GM19351 (cell line): ENCODE data around the gene CIROP.
A peak's percentile ranks its signal among the peaks of the same experiment; 100 is the strongest.
"Not testable (repeated sequence)": the region's sequence is repeated elsewhere in the genome, so short reads cannot be mapped to it uniquely, and the experiment has no call there.

ENCODE experiments used
- ATAC-seq: cut with Tn5 transposase; IDR thresholded peaks from one replicate; pipeline ENCODE4 v1.9.1; 2021; ENCODE audit warnings: mild to moderate bottlenecking, moderate library complexity; ENCODE audit not compliant: unreplicated experiment

CIROP gene

DNA sequence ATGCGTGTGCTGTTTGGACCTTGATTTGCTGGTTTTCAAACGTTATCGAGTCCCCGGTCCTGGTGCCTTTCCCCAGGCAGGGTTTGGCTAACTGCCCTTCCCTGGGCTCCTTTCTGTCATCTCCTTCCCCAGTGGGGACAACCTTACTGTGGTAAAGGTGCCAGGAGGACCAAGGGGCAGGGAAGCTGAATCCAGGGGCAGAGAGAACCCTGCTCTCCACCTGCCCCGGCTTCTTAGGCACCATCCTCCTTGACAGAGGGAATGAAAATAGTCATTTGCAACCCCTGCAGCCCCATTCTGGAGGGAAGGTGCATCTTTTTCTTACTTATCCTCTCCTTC, 9.3 kb upstream of the CIROP start:
- ATAC-seq = no peak

DNA sequence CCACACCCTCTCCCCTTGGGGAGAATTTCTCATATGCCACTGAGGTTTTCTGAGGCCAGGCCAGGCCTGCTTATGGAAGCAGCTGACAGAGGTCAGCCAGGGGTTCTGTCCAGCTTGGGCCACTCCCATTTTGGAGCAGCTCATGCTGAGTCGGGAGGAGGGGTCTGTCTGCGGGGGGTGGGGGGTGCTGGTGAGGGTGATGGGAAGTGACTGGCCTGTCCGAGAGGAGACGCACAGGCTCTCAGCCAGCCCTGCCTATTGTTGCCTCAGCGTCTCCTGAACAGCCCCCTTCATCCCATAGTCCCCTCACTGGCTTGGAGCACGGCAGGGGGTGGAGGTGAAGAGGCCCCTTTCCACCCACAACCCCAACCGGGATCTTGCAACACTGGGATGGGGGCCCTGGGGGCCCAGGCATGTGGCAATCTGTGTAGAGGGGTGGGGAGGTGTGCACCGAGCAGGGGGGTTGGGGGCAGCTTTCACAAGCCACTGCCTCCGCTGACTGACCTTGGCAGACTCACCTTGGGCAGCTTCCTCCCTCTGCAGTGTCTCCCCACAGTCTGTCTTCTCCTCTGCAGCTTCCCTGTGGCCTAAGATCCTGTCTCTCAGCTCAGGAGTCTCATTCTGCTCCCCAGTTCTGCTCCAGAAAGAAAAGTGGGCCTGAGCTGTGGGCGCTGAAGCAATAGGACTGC, 8.8 kb upstream of the CIROP start:
- ATAC-seq = no peak

DNA sequence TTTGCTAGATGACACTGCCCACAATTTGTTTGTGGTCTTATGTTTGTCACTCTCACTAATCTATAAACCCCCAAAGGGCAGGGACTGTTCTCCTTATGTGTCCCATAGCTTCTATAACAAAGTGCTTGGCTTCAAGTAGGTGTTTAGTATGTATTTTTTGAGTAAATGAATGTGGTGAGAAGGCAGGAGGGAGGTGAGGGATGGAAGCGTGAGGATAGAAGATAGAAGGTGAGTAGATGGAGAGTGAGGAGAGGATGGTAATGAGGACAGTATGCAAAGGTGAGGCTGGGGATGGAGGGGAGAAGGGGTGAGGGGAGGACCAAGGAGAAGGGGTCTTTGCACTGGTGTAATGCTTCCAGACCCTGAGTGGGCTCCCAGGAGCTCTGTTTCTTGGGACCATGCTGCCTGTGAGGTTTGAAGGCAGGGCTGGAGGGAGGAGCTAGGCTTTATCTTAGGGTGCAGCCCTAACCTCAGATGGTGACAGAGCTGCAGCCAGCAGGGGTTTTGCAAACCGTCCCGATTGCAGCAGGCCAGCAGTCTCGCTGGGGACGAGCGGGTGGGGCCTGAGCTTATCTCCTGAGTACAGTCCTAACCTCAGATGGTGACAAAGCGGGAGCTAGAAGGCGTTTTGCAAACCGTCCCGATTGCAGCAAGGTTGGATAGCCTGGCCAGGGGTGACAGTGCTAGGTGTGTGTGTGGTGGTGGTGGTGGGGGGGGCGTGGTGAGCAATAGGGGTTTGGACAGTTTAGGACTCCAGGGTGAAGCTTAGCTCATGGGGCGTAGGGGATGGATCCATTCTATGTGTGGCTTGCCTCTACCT, 7.8 kb upstream of the CIROP start:
- no peak for ATAC-seq

DNA sequence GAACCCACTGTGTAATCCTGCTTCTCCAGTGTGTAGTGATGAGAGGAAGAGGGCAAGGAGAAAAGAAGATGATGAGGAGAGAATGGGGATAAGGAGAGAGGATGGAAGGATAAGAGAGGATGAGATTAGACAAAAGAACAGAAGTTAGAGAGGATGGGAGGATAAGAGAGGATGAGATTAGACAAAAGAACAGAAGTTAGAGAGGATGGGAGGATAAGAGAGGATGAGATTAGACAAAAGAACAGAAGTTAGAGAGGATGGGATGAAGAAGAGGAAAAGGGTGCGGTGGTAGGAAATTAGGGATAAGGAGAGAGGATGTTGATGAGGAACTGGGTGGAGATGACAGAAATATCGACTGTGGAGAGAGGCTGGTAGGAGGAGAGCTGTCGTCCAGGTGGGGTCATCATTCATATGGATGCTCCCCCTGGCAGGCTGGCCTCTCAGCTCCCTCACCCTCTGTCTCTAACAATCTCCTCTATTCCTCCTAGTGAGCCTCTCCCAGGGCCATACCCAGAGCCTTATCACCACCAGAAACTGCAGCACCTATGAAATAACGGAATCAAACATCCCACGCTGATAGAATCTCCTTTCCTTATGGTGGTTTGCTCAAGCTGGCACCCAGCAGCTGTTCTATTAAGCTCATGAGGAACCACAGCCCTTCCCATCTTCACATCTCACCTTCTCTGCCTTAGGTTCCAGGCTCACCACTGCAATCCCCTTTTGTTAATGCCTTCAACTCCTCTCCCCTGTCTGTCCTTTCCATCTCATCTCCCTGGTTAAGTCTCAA, 6.0 kb upstream of the CIROP start:
- ATAC-seq = no peak

DNA sequence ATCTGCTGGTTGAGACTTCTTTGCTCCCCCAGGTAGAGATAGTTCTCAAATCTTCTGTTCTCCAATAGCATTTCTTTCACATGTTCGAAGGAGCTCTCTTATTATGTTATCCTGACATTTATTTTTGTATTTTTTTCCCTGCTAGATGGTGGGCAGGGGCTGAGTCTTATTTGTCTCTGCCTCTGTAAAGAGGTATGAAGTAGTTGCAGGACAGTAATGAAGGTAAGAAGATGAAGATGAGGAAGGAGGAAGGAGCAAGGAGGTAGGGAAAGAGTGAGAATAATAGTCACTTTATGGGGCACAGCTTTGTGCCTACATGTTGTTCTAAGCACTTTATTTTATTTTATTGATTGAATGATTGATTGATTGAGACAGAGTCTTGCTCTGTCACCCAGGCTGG, 5.0 kb upstream of the CIROP start:
- ATAC-seq = no peak

- ATAC-seq = not testable (repeated sequence)
Observed at GRCh38 chr14:23108169-23108568, 3.4 kb upstream of the CIROP start.

DNA sequence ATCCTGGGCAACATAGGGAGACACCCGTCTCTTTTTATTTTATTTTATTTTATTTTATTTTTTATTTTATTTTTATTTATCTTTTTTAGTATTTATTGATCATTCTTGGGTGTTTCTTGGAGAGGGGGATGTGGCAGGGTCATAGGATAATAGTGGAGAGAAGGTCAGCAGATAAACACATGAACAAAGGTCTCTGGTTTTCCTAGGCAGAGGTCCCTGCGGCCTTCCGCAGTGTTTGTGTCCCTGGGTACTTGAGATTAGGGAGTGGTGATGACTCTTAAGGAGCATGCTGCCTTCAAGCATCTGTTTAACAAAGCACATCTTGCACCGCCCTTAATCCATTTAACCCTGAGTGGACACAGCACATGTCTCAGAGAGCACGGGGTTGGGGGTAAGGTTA, 2.8 kb upstream of the CIROP start:
- ATAC-seq = not testable (repeated sequence)

- ATAC-seq = no peak
Observed at GRCh38 chr14:23106747-23107045, 1.9 kb upstream of the CIROP start.

GRCh38 chr14:23105348-23105824, 597 bp upstream of the CIROP start:
- no peak for ATAC-seq

DNA sequence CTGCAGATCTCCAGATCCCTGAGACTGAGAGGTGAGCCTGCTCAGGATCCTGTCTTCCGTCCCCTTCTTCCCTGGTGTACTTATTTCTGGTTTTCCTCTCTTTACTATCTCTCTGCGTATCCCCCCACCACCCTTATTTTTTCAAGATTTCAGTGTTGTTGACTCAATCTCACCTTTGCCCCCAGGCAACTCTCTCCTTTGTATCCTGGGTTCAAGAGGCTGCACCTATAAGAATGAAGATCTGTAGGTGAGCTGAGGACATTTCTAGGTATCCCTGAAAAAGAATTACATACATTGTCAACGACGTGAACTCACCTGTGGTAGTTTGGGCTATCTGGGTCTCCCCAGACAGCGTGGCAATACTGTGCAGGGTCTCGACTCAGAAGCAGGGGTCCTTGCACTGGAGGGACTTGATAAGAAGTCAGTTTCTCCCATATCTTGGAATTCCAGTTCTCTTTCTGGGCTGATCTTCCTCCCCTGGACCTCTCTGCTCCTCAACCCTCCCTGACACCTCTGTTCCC, 659 bp downstream of the CIROP start:
- no peak for ATAC-seq

DNA sequence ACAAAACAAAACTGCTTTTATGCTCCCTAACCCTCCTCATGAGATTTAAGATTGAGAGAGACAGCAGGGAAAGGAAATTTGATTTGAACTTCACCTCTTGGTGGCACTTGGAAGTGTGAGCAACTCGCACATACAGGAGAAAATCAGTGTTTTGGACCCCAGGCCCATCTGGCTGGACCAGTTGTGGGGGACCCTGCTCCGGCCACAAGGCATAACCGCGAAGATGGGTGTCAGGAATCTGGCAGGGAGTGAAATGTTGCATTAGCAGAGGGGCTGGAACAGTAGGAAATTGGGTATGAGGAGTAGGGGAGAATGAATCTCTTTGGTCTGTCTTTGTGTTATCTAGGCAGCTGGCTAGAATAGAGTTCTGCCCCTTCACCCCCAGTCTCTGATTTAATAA, 1.2 kb downstream of the CIROP start:
- ATAC-seq = no peak

GRCh38 chr14:23102801-23103200, 2.0 kb downstream of the CIROP start:
- no peak for ATAC-seq

GRCh38 chr14:23101986-23102625, 2.7 kb downstream of the CIROP start:
- no peak for ATAC-seq

- ATAC-seq = no peak
Observed at GRCh38 chr14:23101213-23101970, 3.4 kb downstream of the CIROP start.

- ATAC-seq = no peak
Observed at GRCh38 chr14:23099212-23099861, 5.5 kb downstream of the CIROP start.

DNA sequence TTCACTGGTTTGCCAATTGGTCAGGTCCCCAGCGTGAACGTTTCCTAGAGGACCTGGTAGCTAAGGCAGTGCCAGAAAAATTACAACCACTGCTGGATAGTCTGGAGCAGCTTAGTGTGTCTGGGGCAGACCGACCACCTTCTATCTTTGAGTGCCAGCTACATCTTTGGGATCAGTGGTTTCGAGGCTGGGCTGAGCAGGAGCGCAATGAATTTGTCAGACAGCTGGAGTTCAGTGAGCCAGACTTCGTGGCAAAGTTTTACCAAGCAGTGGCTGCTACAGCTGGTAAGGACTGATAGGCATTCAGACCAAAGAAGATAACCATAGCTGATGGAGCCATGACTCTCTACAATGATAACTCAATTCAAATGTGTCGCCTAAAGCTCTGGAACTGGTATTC, 7.0 kb downstream of the CIROP start:
- ATAC-seq = no peak

GRCh38 chr14:23095196-23096108, 9.3 kb downstream of the CIROP start, which contains the start of gene C14orf119:
Gene C14orf119, plus strand, starts transcription at chr14:23095505. Its CDS starts 2,154 bp downstream, at chr14:23097659.
- ATAC-seq = peak; percentile 87

- peak; percentile 36 for ATAC-seq
Observed at GRCh38 chr14:23094666-23095195, 10.1 kb downstream of the CIROP start, which contains the start of gene ACIN1. Gene ACIN1, minus strand, starts transcription at chr14:23095136. Its CDS starts 24 bp downstream, at chr14:23095112.
